HG03469 (cell line): Measurements from ENCODE around the gene TRIM32.

Experiments
- ATAC-seq: cut with Tn5 transposase; IDR thresholded peaks from one replicate; pipeline ENCODE4 v1.9.1; 2021; ENCODE audit warnings: mild to moderate bottlenecking, moderate library complexity, moderate number of reproducible peaks; ENCODE audit not compliant: unreplicated experiment

TRIM32 gene, protein sequence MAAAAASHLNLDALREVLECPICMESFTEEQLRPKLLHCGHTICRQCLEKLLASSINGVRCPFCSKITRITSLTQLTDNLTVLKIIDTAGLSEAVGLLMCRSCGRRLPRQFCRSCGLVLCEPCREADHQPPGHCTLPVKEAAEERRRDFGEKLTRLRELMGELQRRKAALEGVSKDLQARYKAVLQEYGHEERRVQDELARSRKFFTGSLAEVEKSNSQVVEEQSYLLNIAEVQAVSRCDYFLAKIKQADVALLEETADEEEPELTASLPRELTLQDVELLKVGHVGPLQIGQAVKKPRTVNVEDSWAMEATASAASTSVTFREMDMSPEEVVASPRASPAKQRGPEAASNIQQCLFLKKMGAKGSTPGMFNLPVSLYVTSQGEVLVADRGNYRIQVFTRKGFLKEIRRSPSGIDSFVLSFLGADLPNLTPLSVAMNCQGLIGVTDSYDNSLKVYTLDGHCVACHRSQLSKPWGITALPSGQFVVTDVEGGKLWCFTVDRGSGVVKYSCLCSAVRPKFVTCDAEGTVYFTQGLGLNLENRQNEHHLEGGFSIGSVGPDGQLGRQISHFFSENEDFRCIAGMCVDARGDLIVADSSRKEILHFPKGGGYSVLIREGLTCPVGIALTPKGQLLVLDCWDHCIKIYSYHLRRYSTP

DNA sequence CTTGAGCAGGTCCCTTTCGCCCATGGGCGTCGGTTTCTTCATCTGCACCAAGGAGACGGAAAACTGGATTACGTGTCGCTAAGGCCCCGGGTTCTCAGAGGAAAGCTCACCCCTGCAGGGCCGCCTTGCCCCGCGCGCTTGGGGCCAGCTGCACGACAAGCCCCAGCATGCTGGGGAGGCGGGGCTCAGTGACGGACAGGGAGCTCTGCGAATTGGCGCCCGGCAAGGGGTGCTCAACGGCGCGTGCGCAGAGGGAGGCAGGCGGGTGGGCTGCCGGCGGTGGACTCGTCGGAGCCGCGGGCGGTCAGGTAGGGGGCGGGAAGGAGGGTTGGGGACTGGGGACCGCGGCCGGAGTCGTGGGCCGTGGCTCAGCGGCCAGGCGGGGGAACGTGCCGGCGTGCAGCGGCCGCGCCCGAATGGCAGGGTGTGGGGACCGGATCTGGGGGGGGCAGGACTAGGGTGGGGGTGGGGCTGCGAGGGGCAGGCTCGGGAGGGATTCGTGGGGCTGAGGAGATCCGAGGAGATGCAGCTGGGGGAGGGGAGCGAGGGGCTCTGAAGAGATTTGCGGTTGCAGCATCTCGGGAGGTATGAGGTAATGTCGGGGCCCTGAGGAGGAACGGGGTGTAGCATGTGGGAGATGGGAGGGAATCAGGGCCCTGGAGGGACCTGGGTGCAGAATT is at the start of gene TRIM32:
TSS of gene TRIM32 (plus strand) at position 232 of the 680 bp plus-strand sequence. CDS start 10,438 bp downstream, outside the sequence.
- ATAC-seq, result peak; percentile 98

DNA sequence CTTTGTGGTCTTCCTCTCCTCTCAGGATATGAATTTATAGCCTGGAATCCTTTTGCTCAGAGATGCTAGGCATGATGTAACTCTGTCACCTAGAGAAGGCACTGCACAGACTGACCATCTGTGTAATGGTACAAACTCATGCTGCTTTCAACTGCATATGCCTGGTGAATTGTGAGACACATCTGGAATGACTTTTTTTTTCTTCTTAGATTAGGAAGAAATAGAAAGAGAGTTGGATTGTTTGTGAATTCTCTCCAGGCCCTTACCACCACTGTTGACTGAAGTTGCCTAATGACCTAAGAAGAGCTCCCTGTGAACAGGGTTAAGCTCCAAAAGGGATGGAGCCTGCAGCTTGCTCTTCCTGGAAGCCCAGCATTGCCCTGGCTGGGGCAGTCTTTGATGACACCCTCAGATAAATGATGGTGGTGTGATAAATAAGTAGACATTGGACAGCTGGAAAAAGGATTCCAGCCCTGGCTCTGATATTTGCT is 47.8 kb upstream of the TRIM32 start:
- no peak for ATAC-seq

DNA sequence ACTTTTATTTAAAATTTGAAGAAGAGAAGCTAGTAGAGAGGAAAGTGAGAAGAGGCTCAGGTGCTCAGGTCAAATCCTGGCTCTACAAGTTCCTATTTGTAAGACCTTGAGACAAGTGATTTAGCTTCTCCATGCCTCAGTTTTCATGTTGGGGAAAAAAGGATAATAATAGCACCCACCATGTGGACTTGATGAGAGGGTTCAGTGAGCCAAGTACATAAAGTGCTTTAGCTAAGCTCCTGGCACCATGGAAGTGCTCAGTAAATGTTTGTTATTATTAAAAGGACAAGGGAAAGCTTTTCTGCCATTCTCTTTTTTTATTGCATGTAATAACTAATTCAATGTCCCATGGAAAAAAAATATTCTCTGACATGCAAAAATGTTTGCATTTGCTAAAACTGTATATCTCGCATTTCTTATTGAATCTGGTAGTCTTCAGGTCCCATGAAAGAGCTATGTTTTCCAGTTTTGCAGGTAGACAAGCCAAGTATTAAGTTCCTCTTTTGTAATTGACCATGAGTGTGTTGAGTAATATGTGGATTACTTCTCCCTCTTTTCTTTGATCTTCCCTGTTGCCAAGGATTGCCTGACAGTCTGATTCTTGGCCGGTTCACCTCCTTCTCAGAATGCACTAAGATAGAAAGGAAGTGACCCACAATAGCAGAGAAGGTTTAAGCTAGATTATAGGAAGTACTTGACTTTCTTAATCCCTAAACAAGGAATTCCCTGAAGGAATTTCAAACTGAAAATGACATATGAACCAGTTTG is 45.6 kb upstream of the TRIM32 start:
- ATAC-seq, result no peak

DNA sequence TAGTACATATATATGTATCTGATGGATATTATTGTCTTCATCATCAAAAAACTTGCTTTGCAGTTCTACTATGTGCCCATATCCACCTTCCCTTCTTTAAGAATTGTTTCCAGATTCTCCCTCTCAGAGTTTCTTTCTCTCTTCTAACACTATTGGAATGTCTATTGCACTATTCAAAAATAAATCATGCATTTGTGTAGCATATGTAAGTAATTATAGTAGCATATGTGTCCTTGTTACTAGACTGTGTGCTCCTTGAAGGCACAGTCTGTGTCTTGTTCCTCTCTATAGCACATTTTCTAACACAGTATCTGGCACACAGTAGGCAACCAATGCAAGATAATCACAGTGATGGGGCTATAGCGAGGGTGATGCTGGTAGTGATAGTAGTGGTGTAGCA is 43.4 kb upstream of the TRIM32 start:
- ATAC-seq, result no peak

DNA sequence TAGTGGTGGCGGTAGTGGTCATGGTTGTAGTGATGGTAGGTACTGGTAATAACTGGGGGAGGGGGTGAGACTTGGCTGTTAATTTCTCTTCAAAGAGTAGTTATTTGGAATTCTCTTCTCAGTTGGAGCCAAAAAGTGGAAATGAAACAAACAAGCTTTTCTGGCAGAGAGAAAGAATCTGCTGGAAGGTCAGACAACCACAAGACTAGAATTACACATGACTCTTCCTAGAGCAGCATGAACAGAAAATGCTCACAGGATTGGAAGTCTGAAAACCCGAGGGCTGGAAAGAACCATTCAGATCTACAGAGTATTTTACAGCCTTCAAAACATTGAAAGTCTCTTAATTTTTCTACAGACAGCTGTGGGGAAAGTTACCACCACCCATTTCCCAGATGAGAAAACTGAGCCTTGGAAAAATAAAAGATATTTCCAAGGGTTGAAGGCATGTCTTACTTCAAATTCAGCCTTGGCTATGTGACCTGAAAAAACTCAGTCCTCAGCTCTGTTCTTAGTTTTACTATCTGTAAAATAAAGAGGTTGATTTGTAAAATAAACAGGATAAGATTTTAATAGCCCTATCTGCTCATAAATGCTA is 42.9 kb upstream of the TRIM32 start:
- no peak for ATAC-seq

DNA sequence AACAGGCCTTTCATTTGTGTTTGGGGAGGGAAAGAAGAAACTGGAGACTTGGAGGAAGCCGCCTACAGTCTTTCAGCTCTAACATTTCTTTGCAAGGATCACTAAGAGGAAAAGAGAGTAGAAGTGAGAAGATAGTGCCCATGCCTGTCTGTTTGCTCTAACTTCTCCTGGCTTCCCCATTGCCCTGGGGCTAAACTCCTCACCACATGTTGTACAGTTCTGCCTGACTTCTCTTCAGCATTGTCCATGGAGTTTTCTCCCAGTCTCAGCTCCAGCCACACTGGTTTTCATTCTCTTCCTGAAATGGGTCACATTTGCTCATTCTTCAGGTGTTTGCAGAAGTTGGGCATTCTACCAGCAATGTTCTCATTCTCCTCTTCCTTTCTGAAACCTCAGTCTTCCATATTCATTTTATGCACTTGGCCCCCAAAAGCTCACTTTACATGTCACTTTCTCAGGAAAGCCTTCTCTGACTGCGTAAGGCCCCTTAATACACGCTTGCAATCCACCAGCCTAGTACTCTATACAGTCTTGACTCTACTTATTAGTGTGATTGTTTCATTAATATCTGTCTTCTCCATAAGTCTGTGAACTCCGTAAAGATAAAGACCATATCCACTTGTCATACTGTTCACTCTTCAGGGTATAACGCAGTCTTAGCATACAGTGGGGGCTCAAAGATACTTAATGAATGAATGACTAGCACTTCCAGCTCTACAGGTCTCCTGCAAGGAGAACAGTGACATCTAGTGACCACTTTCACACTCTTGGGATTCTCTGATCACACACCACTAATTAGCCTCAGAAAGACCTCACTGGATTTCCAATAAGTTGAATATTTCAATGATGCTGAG is 40.2 kb upstream of the TRIM32 start:
- ATAC-seq, result no peak

DNA sequence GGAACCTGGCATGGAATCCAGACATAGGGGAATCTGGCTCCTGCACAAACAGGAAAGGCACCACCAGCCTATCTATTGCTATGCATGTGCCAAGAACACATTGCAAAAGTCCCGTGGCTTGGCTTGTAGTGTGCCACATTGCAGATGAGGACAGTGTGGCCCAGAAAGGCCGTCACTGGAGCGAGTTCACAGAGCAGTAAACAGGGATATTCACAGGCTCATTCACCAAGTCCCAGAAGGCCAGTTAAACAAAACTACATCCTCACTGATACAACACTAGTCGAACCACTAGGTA is 39.6 kb upstream of the TRIM32 start:
- no peak for ATAC-seq

DNA sequence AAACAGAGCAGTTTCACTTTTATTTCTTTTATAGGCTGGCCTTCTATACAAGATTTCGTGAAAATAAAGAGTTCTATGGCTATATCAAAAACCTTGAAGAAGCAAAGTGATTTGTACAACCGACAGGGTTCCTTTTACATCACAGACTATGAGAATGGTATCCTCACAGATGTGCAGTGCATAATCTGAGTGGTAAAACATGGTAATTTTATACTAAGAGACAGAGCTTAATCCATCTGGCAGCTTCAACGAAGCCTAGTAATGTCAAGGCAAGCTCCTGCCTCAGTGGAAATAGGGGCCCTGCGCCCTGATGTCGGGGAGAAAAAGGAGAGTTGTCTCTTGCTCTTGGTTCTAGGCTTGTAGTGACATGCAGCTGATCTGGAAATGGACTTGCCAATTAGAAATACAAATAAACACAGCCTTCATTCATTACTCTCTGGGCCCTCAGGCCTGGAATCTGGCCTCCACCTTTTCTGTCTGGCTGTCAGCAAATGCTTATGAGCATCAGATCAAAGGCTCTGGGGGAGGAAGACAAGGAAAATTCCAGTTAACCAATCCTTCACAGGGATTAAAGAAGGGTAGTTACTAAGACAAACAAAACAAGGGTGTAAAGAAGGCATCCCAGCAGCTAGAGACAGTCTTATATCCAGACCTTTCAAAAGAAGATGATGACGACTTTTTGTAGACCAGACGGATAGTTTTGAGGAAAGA is 33.6 kb upstream of the TRIM32 start:
- ATAC-seq, result no peak

DNA sequence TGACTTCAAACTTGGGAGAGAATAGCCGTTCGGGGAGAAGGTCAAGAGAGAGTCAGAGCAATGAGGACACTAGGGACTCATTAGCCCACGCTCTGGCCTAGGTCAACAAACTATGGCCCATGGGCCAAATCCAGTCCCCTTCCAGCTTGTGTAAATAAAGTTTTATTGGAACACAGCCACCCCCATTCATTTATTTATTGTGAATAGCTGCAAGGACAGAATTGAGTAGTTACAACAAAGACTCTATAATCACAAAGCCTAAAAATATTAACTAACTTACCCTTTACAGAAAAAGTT is 33.1 kb upstream of the TRIM32 start:
- no peak for ATAC-seq

DNA sequence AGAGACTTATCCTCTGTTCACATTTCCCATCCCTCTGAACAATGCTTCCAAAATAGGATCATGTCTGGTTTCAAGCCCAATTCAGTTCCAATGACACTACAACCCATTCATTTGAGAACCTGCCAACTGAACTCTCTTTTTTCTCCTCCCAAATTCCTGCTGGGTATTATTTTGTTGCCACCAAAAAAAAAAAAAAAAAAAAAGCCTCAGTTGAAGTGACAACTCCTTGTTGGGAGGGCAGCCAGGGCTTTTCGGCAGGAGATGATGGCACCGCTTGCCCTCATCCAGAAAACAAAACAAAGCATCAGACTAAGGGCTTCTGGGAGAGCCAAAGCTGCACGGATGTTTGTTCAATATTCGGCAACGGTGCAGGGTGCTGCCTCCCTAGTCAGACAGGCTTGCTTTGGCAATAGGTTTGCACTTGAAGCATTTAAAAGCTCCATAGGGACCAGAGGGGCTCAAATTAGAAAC is 30.6 kb upstream of the TRIM32 start:
- no peak for ATAC-seq

DNA sequence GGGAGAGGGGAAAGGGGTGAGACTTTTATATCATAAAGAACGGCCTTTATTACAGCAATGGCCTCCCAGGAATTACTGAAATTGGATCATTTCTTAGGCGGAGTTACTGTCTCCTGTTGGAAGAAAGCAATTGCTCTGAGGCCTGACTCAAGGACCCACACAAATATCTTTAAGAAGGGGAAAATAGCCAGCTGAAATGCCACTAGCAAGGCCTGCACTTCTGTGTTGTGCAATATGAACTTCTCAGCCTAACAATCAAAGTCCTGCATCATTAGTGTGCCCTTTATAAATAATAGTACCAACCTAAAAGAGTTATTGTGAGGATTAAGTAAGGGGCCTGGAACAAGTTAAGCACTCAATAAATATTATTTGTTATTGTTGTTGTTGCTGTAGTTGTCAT is 30.1 kb upstream of the TRIM32 start:
- ATAC-seq, result no peak

DNA sequence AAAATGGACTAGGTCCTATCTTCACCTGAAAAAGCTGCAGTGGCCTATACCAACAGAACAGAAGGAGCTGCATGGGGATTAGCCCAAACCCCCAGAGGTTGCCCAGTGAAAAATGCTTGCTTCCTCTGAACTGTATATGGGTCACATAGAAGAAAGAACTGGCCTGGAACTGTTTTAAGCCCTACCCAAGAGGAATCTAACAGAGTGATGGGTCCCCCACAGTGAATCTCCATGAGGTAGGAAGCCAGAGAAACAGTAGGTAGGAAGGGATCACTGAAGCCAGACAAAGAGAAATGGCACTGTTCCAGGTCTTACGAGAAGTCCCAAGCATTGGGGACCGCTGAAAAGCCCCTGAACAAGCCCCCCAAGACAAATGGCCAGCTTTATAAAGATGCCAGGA is 28.8 kb upstream of the TRIM32 start:
- no peak for ATAC-seq

DNA sequence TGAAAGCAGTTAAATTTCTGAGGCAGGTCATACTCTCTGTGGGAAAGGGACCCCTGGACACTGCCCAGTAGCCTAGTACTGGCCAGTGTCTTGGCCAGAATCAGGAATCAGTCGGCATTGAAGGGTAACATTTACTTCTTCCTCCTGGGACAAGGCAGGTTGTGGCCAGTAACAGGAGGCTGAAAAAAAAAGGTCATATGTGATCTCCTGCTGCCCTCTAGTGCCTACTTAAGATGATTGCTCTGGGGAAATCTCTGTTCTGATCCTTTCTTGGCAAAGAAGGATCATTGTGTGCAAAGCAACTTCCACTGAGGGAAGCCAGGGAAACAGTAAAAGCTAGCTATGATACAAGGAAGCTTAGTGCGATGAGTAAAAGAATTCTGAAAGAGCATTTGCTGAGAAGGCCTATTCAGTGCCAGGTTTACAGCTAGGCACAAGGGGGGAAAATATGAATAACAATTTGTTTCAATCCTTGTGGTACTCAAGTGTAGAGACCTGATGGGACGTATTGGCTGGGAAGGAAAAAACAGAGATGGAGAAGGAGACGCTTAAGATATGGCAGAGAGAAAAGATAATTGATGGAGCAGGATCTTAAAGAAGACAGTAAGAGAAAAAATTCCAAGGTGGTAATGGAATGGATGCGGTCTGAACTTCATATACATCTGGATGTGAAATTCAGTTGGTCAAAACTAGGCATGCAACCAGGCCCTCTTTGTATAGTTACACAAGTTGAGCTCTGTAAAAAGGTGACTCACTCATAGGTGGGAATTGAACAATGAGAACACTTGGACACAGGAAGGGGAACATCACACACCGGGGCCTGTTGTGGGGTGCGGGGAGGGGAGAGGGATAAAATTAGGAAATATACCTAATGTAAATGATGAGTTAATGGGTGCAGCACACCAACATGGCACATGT is 25.8 kb upstream of the TRIM32 start:
- peak; percentile 62 for ATAC-seq

DNA sequence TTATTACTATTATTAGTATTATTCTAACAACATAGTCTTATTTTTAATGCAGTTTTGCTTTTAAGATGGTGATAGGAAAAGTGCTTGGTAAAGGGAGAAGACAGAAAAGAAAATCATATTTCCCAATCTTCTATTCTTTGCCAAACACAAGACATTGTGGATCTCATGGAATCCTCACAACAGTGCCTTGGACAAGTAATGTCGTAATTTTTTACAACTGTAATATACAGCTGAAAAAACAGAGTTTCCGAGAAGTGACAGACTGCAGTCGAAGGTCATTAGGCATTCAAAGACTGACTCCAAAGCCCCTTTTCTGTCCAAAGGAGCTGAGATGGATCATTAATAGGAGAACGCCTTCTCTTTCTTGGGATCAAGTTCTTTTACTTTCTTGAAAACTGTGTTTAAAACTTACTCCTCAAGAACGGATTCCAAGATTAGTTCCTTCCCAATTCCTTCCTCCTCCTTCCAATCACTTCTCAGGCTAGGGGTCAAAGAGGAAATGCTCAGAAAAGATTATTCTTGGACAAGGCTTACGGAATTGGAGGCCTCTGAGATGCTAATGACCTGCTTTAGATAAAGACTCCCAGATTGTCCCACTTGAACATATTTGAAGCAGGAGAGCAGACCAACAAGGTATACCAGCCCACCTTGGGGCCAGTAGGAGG is 24.3 kb upstream of the TRIM32 start:
- no peak for ATAC-seq

DNA sequence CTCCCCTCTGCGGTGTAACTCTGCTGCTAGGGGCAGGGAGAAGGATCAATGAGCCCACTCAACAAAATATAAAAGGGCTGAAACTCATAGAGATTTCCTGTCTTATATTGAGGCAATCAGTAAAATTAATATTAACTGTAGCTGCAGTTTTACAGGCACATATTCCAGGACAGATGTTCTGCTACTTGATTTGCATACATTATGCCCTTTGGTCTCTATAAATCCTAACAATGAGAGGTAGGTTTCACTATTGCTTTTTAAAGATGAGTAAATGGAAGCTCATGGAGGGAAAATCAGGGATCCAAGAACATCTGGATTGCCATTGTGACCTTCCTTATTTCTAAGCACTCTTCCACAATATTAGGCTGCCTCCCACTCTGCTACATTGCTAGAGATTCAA is 23.5 kb upstream of the TRIM32 start:
- no peak for ATAC-seq

DNA sequence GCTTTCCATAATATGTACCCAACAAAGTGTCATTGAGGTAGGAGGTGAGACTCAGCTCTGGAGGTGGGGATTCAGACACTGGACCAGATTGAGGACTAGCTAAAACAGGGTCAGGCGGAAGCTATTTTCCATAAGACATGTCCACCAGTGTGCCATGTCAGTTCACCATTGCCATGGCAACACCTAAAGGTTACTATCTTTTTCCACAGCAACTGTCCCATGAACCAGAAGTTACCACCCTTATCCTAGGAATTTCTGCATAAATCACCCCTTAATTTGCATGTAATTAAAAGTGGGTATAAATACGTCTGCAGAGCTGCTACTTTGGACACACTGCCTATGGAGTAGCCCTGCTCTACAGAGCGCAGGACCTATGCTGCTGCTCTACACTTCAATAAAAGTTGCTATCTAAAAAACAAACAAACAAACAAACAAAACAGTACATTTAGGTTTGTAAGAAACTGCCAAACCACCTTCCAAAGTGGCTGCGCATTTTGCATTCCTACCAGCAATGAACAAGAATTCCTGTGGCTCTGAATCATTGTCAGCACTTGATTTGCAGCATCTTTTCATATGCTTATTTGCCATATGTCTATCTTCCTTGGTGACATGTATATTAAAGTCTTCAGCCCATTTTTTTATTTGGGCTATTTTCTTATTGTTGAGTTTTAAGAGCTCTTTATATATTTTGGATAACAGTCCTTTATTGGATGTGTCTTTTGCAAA is 18.0 kb upstream of the TRIM32 start:
- ATAC-seq, result no peak

DNA sequence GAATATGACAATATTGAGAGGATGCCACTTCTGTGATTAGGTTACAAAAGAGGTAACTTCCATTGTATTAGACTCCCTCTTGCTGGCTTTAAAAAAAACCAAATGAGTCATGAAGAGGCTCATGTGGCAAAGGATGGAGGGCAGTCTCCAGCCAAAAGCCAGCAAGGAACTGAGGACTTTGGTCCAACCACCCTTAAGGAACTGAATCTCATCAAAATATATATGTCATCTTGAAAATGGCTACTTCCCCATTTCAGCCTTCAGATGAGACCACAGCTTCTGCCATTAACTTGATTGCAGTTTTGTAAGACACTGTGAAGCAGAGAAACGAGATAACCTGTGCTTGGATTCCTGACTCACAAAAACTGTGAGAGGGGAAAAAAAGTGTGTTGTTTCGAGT is 15.5 kb upstream of the TRIM32 start:
- ATAC-seq, result no peak
